Trophoblast cell (in vitro differentiated cells and primary cell): ENCODE results near the gene PLCG2.

Experiments used
- DNase-seq, 2 donors: peaks; one replicate each; pipeline ENCODE4 v3.0.0-alpha.2; 2016
- H2AFZ ChIP-seq: 2 replicates; pipeline ENCODE4 v1.6.1; 2013; ENCODE audit warnings: low read length, moderate library complexity, mild to moderate bottlenecking; ENCODE audit not compliant: insufficient read depth, poor library complexity
- H2AK5ac ChIP-seq: 2 replicates; pipeline ENCODE4 v1.6.1; 2013; ENCODE audit warnings: mild to moderate bottlenecking, low read length
- H2BK120ac ChIP-seq: 2 replicates; pipeline ENCODE4 v1.6.1; 2013; ENCODE audit warnings: low read length, mild to moderate bottlenecking, moderate library complexity; ENCODE audit not compliant: insufficient read depth, poor library complexity
- H2BK12ac ChIP-seq: 2 replicates; pipeline ENCODE4 v1.6.1; 2013; ENCODE audit warnings: mild to moderate bottlenecking, low read length, moderate library complexity
- H2BK5ac ChIP-seq: 2 replicates; pipeline ENCODE4 v1.6.1; 2013; ENCODE audit warnings: low read length, low read depth, moderate library complexity, mild to moderate bottlenecking; ENCODE audit not compliant: poor library complexity
- H3K14ac ChIP-seq: 2 replicates; pipeline ENCODE4 v1.6.1; 2013; ENCODE audit warnings: mild to moderate bottlenecking, low read length
- H3K18ac ChIP-seq: 2 replicates; pipeline ENCODE4 v1.6.1; 2013; ENCODE audit warnings: mild to moderate bottlenecking, low read length
- H3K23ac ChIP-seq: 2 replicates; pipeline ENCODE4 v1.6.1; 2013; ENCODE audit warnings: low read length
- H3K27ac ChIP-seq: 2 replicates; pipeline ENCODE4 v1.5.1; 2013; ENCODE audit warnings: low read depth, mild to moderate bottlenecking, inconsistent platforms, low read length, moderate library complexity
- H3K27me3 ChIP-seq: 2 replicates; pipeline ENCODE4 v1.6.1; 2013; ENCODE audit warnings: inconsistent platforms, mild to moderate bottlenecking, low read length, moderate library complexity; ENCODE audit not compliant: insufficient read depth
- H3K36me3 ChIP-seq, 2 experiments: 1 replicate in 1 of 2; 2 replicates in 1 of 2; pipeline ENCODE4 v1.6.1; 2013; ENCODE audit warnings: low read length in 2 of 2, mild to moderate bottlenecking in 2 of 2, moderate library complexity in 1 of 2; ENCODE audit not compliant: insufficient read depth in 2 of 2, control insufficient read depth in 1 of 2
- H3K4ac ChIP-seq: 2 replicates; pipeline ENCODE4 v1.6.1; 2013; ENCODE audit warnings: low read depth, mild to moderate bottlenecking, low read length, moderate library complexity
- H3K4me1 ChIP-seq, 2 experiments: 1 replicate in 1 of 2; 2 replicates in 1 of 2; pipeline ENCODE4 v1.6.1; 2013; ENCODE audit warnings: low read length in 2 of 2, mild to moderate bottlenecking in 2 of 2, moderate library complexity in 1 of 2; ENCODE audit not compliant: insufficient read depth in 2 of 2, control insufficient read depth in 1 of 2
- H3K4me2 ChIP-seq: 2 replicates; pipeline ENCODE4 v1.6.1; 2013; ENCODE audit warnings: inconsistent platforms, mild to moderate bottlenecking, low read length, moderate library complexity
- H3K4me3 ChIP-seq: 2 replicates; pipeline ENCODE4 v1.5.1; 2013; ENCODE audit warnings: mild to moderate bottlenecking, low read depth, low read length, inconsistent platforms
- H3K79me1 ChIP-seq: one replicate; pipeline ENCODE4 v1.6.1; 2013; ENCODE audit warnings: low read length
- H3K79me2 ChIP-seq: 2 replicates; pipeline ENCODE4 v1.6.1; 2013; ENCODE audit warnings: low read length, mild to moderate bottlenecking; ENCODE audit not compliant: control insufficient read depth, insufficient read depth, poor library complexity
- H3K9ac ChIP-seq: 2 replicates; pipeline ENCODE4 v1.6.1; 2013; ENCODE audit warnings: mild to moderate bottlenecking, low read length
- H3K9me3 ChIP-seq: 2 replicates; pipeline ENCODE4 v1.6.1; 2013; ENCODE audit warnings: low read depth, mild to moderate bottlenecking, control low read depth, inconsistent platforms, low read length; ENCODE audit not compliant: insufficient read depth
- H4K12ac ChIP-seq: 2 replicates; pipeline ENCODE4 v1.6.1; 2013; ENCODE audit warnings: low read depth, mild to moderate bottlenecking, low read length, moderate library complexity
- H4K8ac ChIP-seq: 2 replicates; pipeline ENCODE4 v1.6.1; 2013; ENCODE audit warnings: low read depth, mild to moderate bottlenecking, low read length, moderate library complexity
- H4K91ac ChIP-seq: one replicate; pipeline ENCODE4 v1.6.1; 2013; ENCODE audit warnings: low read depth, mild to moderate bottlenecking, low read length, moderate library complexity
- WGBS: extraction: QIAGEN DNeasy Blood & Tissue Kit; methylation state at CpG from one replicate; pipeline ENCODE4 v1.1.7; 2013; ENCODE audit warnings: missing lambda C conversion rate; ENCODE audit not compliant: insufficient read length, insufficient coverage; ENCODE audit errors: extremely low coverage; 5-methylcytosine and 5-hydroxymethylcytosine counted together

Gene PLCG2

GRCh38 chr16:81882559-81882958, 103.5 kb downstream of the PLCG2 start:
- no peak overlapping the region for H3K18ac ChIP-seq
- H3K4me1 ChIP-seq = no peaks in the 10 kb centered on the region
- H2AK5ac ChIP-seq = no peak overlapping the region
- H3K79me2 ChIP-seq = no peaks in the 10 kb centered on the region
- no peak overlapping the region for H3K9ac ChIP-seq
- H2BK12ac ChIP-seq = no peak overlapping the region
- no peaks in the 10 kb centered on the region for H3K9me3 ChIP-seq
- no peak overlapping the region for H4K12ac ChIP-seq
- H3K27me3 ChIP-seq = no peaks in the 10 kb centered on the region
- no peak for DNase-seq
- no peak overlapping the region for H3K23ac ChIP-seq
- H2BK120ac ChIP-seq = no peak overlapping the region
- no CpG with 5 or more reads among the region's 5 CpGs for WGBS
- no peak overlapping the region for H3K4me2 ChIP-seq
- H3K4ac ChIP-seq = no peak overlapping the region
- H3K4me3 ChIP-seq = no peak overlapping the region
- no peaks in the 10 kb centered on the region for H3K36me3 ChIP-seq
- H3K27ac ChIP-seq = no peak overlapping the region
- no peak overlapping the region for H4K8ac ChIP-seq
- H3K79me1 ChIP-seq = no peaks in the 10 kb centered on the region
- no peak overlapping the region for H2BK5ac ChIP-seq
- H4K91ac ChIP-seq = no peak overlapping the region
- no peak overlapping the region for H3K14ac ChIP-seq
- H2AFZ ChIP-seq = no peak overlapping the region

GRCh38 chr16:81883235-81883634, 104.1 kb downstream of the PLCG2 start:
- Histone ChIP-seq H2BK120ac (no peak overlapping the region), H3K9me3 (no peaks in the 10 kb centered on the region), H3K14ac (no peak overlapping the region), H3K4me3 (no peak overlapping the region), H3K27ac (no peak overlapping the region), H2BK12ac (no peak overlapping the region), H3K4ac (no peak overlapping the region), H3K9ac (no peak overlapping the region), H2AK5ac (no peak overlapping the region), H3K27me3 (no peaks in the 10 kb centered on the region), H3K79me2 (no peaks in the 10 kb centered on the region), H3K18ac (no peak overlapping the region), H3K4me1 (no peaks in the 10 kb centered on the region), H2BK5ac (no peak overlapping the region), H3K79me1 (no peaks in the 10 kb centered on the region), H3K23ac (no peak overlapping the region), H4K91ac (no peak overlapping the region), H3K4me2 (no peak overlapping the region), H2AFZ (no peak overlapping the region), H3K36me3 (no peaks in the 10 kb centered on the region), H4K8ac (no peak overlapping the region), H4K12ac (no peak overlapping the region)
- no CpG with 5 or more reads among the region's 6 CpGs for whole genome bisulfite sequencing
- no peak for DNase-seq

- DNase-seq = peak; percentile 14 to 61
These were observed 107.0 kb downstream of the PLCG2 start for GRCh38 chr16:81885976-81886586.

GRCh38 chr16:81888520-81889394, 109.7 kb downstream of the PLCG2 start:
- H2BK12ac ChIP-seq = no peak overlapping the region
- no peak overlapping the region for H3K27ac ChIP-seq
- no CpG with 5 or more reads among the region's 16 CpGs for WGBS
- no peak overlapping the region for H3K18ac ChIP-seq
- H3K4ac ChIP-seq = no peak overlapping the region
- no peak overlapping the region for H3K4me3 ChIP-seq
- peak in 1 of 2 donors; percentile 26 for DNase-seq
- no peak overlapping the region for H2BK5ac ChIP-seq
- H3K4me1 ChIP-seq = no peaks in the 10 kb centered on the region
- H3K79me2 ChIP-seq = no peaks in the 10 kb centered on the region
- H3K4me2 ChIP-seq = no peak overlapping the region
- no peak overlapping the region for H4K12ac ChIP-seq
- H3K9ac ChIP-seq = no peak overlapping the region
- no peak overlapping the region for H2BK120ac ChIP-seq
- H3K14ac ChIP-seq = no peak overlapping the region
- H3K79me1 ChIP-seq = no peaks in the 10 kb centered on the region
- H4K91ac ChIP-seq = no peak overlapping the region
- no peak overlapping the region for H3K23ac ChIP-seq
- H4K8ac ChIP-seq = no peak overlapping the region
- H3K27me3 ChIP-seq = no peaks in the 10 kb centered on the region
- no peak overlapping the region for H2AK5ac ChIP-seq
- H2AFZ ChIP-seq = no peak overlapping the region
- H3K9me3 ChIP-seq = no peaks in the 10 kb centered on the region
- no peaks in the 10 kb centered on the region for H3K36me3 ChIP-seq

More at GRCh38 chr16:81885976-81886586, 107.0 kb downstream of the PLCG2 start:
- no peak overlapping the region for H3K4ac ChIP-seq
- H4K12ac ChIP-seq = no peak overlapping the region
- no peak overlapping the region for H4K8ac ChIP-seq
- no peaks in the 10 kb centered on the region for H3K36me3 ChIP-seq
- no peak overlapping the region for H3K4me2 ChIP-seq
- H3K14ac ChIP-seq = no peak overlapping the region
- no peak overlapping the region for H4K91ac ChIP-seq
- H3K18ac ChIP-seq = no peak overlapping the region
- no CpG with 5 or more reads among the region's 9 CpGs for WGBS
- no peak overlapping the region for H2AK5ac ChIP-seq
- H3K23ac ChIP-seq = no peak overlapping the region
- no peak overlapping the region for H2AFZ ChIP-seq
- no peak overlapping the region for H3K4me3 ChIP-seq
- no peak overlapping the region for H3K27ac ChIP-seq
- no peak overlapping the region for H2BK12ac ChIP-seq
- no peak overlapping the region for H3K9ac ChIP-seq
- no peaks in the 10 kb centered on the region for H3K4me1 ChIP-seq
- H3K27me3 ChIP-seq = no peaks in the 10 kb centered on the region
- H2BK120ac ChIP-seq = no peak overlapping the region
- no peaks in the 10 kb centered on the region for H3K79me1 ChIP-seq
- no peaks in the 10 kb centered on the region for H3K79me2 ChIP-seq
- H2BK5ac ChIP-seq = no peak overlapping the region
- H3K9me3 ChIP-seq = no peaks in the 10 kb centered on the region
